Nephron (organoid): ENCODE data around the gene SOX21.
"Not testable (repeated sequence)": the region's sequence is repeated elsewhere in the genome, so short reads cannot be mapped to it uniquely, and the experiment has no call there.

Source experiments
- H3K27ac Mint-ChIP-seq, 3 experiments: 2 replicates each; pipeline ENCODE4 v1.8.0; 2020; ENCODE audit warnings: mixed read lengths in 3 of 3, mild to moderate bottlenecking in 2 of 3, moderate library complexity in 1 of 3
- H3K27me3 Mint-ChIP-seq: 2 replicates; pipeline ENCODE4 v1.8.0; 2021; ENCODE audit warnings: low read depth, mild to moderate bottlenecking, moderate library complexity, mixed read lengths
- H3K36me3 Mint-ChIP-seq: 2 replicates; pipeline ENCODE4 v1.8.0; 2020; ENCODE audit warnings: low read depth, mixed read lengths
- H3K4me1 Mint-ChIP-seq: 2 replicates; pipeline ENCODE4 v1.8.0; 2020; ENCODE audit warnings: mixed read lengths
- H3K4me3 Mint-ChIP-seq, 3 experiments: 2 replicates each; pipeline ENCODE4 v1.8.0; 2020; ENCODE audit warnings: mild to moderate bottlenecking in 3 of 3, mixed read lengths in 3 of 3, moderate library complexity in 2 of 3
- H3K9me3 Mint-ChIP-seq: 2 replicates; pipeline ENCODE4 v1.8.0; 2020; ENCODE audit warnings: mixed read lengths
- TF ChIP-seq, protein P1 (sequence below), 3 experiments: fragments of 200-600 bp; sonication (generic); IDR thresholded peaks; one replicate each; pipeline ENCODE4 v1.5.0; 2021; ENCODE audit warnings: antibody characterized with exemption in 3 of 3; ENCODE audit not compliant: unreplicated experiment in 3 of 3

The SOX21 gene

GRCh38 chr13:94739235-94739634, 26.9 kb upstream of the SOX21 start:
- Mint-ChIP-seq H3K27ac (no peak overlapping the region), H3K9me3 (no peaks in the 10 kb centered on the region), H3K36me3 (no peaks in the 10 kb centered on the region), H3K4me1 (no peaks in the 10 kb centered on the region), H3K27me3 (peaks cover 11% of the 10 kb centered on the region), H3K4me3 (no peak overlapping the region)
- TF ChIP-seq, protein P1, sequence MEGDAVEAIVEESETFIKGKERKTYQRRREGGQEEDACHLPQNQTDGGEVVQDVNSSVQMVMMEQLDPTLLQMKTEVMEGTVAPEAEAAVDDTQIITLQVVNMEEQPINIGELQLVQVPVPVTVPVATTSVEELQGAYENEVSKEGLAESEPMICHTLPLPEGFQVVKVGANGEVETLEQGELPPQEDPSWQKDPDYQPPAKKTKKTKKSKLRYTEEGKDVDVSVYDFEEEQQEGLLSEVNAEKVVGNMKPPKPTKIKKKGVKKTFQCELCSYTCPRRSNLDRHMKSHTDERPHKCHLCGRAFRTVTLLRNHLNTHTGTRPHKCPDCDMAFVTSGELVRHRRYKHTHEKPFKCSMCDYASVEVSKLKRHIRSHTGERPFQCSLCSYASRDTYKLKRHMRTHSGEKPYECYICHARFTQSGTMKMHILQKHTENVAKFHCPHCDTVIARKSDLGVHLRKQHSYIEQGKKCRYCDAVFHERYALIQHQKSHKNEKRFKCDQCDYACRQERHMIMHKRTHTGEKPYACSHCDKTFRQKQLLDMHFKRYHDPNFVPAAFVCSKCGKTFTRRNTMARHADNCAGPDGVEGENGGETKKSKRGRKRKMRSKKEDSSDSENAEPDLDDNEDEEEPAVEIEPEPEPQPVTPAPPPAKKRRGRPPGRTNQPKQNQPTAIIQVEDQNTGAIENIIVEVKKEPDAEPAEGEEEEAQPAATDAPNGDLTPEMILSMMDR (IDR thresholded peaks at IDR 0.05; ENCODE audit: unreplicated experiment in 3 of 3), result no peak

- Mint-ChIP-seq H3K36me3 (no peaks in the 10 kb centered on the region), H3K4me3 (no peak overlapping the region), H3K27ac (no peak overlapping the region), H3K4me1 (no peaks in the 10 kb centered on the region), H3K9me3 (peaks cover 6% of the 10 kb centered on the region), H3K27me3 (peaks cover 4% of the 10 kb centered on the region)
- TF ChIP-seq, protein P1 (IDR thresholded peaks at IDR 0.05; ENCODE audit: unreplicated experiment in 3 of 3), result no peak
These were observed 18.7 kb upstream of the SOX21 start for GRCh38 chr13:94731028-94731427.

- H3K9me3 Mint-ChIP-seq, H3K4me1 Mint-ChIP-seq, H3K27ac Mint-ChIP-seq, H3K36me3 Mint-ChIP-seq, H3K4me3 Mint-ChIP-seq, H3K27me3 Mint-ChIP-seq: not testable (repeated sequence)
These were observed 17.6 kb upstream of the SOX21 start for GRCh38 chr13:94729941-94730340.

GRCh38 chr13:94726425-94726824, 14.1 kb upstream of the SOX21 start:
- H3K36me3 Mint-ChIP-seq, result no peaks in the 10 kb centered on the region
- H3K4me1 Mint-ChIP-seq, result no peaks in the 10 kb centered on the region
- H3K4me3 Mint-ChIP-seq, result no peak overlapping the region
- peaks cover 9% of the 10 kb centered on the region for H3K9me3 Mint-ChIP-seq
- TF ChIP-seq, protein P1 (IDR thresholded peaks at IDR 0.05; ENCODE audit: unreplicated experiment in 3 of 3), result no peak
- H3K27ac Mint-ChIP-seq, result no peak overlapping the region
- peaks cover 17% of the 10 kb centered on the region for H3K27me3 Mint-ChIP-seq

- TF ChIP-seq, protein P1 (IDR thresholded peaks at IDR 0.05; ENCODE audit: unreplicated experiment in 3 of 3), result no peak
- H3K36me3 Mint-ChIP-seq, result no peaks in the 10 kb centered on the region
- H3K9me3 Mint-ChIP-seq, result peaks cover 3% of the 10 kb centered on the region
- H3K27me3 Mint-ChIP-seq, result peaks cover 25% of the 10 kb centered on the region
- no peak overlapping the region for H3K4me3 Mint-ChIP-seq
- no peaks in the 10 kb centered on the region for H3K4me1 Mint-ChIP-seq
- no peak overlapping the region for H3K27ac Mint-ChIP-seq
These were observed 10.4 kb upstream of the SOX21 start for GRCh38 chr13:94722609-94723345.

- not testable (repeated sequence) for H3K27ac Mint-ChIP-seq, H3K9me3 Mint-ChIP-seq, H3K36me3 Mint-ChIP-seq, H3K4me1 Mint-ChIP-seq, H3K4me3 Mint-ChIP-seq
- peaks cover 61% of the 10 kb centered on the region for H3K27me3 Mint-ChIP-seq
These were observed 6.4 kb upstream of the SOX21 start for GRCh38 chr13:94718697-94719096.

- no peaks in the 10 kb centered on the region for H3K9me3 Mint-ChIP-seq
- H3K27ac Mint-ChIP-seq, result no peak overlapping the region
- H3K4me1 Mint-ChIP-seq, result no peaks in the 10 kb centered on the region
- TF ChIP-seq, protein P1 (IDR thresholded peaks at IDR 0.05; ENCODE audit: unreplicated experiment in 3 of 3), result no peak
- no peak overlapping the region for H3K4me3 Mint-ChIP-seq
- peaks cover 65% of the 10 kb centered on the region for H3K27me3 Mint-ChIP-seq
- H3K36me3 Mint-ChIP-seq, result no peaks in the 10 kb centered on the region
These were observed 5.6 kb upstream of the SOX21 start for GRCh38 chr13:94717916-94718315.
